NCI-H146 treated with DMSO at 0.1 percent for 48 hours (cell line): Measurements from ENCODE around the gene PSD4.

ENCODE experiments used
- DNase-seq: peaks from one replicate; lab custom pipeline; 2025; ENCODE audit not compliant: unreplicated experiment; lab: John Stamatoyannopoulos, UW

PSD4 gene

GRCh38 chr2:113258471-113259147 lies 84.8 kb downstream of the PSD4 start:
- DNase-seq = peak; percentile 31
